Heart left ventricle (tissue), 13 donors: ENCODE data around the gene BAG3.

Experiments
- POLR2A ChIP-seq, 2 donors: fragments of 450-650 bp; IDR thresholded peaks; one replicate each; pipeline ENCODE4 v1.6.1; 2017; ENCODE audit warnings: antibody characterized with exemption in 2 of 2, mild to moderate bottlenecking in 2 of 2, moderate library complexity in 2 of 2
- TF ChIP-seq, protein P1 (sequence below), 12 donors: fragments of 200-600 bp; sonication (generic) in 4 of 12; IDR thresholded peaks; one replicate each; pipeline versions ENCODE4 v1.5.0 to v1.8.0; 2018 to 2022; ENCODE audit warnings: antibody characterized with exemption in 12 of 12, mild to moderate bottlenecking in 5 of 12
- donor health status: ischemic (EF 13 %, LVEDD 7.1; RV severe dilation, severe dysfunction).
- donor health status: DM: no; HTN: yes; CAD: no.
- donor health status: DM: no; HTN: no; CAD: no.
- donor health status: ischemic (EF 25% LVEDD 6.9; RV normal size, moderate dysfunction).
- donor health status: ischemic (EF 25% LVEDD 5.7; RV mildly dilated, moderate dysfunction).
- donor health status: ischemic (EF 35%, LVEDD 5.7; RV mildly dilated, moderate dysfunction).
- donor health status: nonischemic (EF 11% LVEDD 7.7; RV severe dilation, severe dysfunction).
- donor health status: DM: yes; HTN: yes; CAD: no.
- donor health status: PGD.
- donor health status: ischemic (EF 29% LVEDD 5.4; RV normal size, mild dysfunction).
- donor health status: nonischemic (EF 23%, LVEDD 6.1; RV moderate dilation, normal function).

DNA sequence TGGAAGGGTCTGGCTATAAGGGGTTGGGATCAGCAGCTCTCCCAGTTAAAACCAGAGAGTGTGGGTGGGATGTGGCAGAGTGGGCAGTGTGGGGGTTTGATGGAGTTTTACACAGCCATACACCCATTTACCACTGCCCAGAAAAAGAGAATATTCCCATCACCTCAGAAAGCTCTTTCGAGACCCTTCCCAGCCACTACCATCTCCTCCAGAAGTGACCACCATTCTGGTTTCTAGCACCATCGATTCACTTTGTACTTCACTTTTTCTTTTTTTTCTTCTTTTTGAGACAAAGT is 15.5 kb downstream of the BAG3 start:
- TF ChIP-seq, protein P1, sequence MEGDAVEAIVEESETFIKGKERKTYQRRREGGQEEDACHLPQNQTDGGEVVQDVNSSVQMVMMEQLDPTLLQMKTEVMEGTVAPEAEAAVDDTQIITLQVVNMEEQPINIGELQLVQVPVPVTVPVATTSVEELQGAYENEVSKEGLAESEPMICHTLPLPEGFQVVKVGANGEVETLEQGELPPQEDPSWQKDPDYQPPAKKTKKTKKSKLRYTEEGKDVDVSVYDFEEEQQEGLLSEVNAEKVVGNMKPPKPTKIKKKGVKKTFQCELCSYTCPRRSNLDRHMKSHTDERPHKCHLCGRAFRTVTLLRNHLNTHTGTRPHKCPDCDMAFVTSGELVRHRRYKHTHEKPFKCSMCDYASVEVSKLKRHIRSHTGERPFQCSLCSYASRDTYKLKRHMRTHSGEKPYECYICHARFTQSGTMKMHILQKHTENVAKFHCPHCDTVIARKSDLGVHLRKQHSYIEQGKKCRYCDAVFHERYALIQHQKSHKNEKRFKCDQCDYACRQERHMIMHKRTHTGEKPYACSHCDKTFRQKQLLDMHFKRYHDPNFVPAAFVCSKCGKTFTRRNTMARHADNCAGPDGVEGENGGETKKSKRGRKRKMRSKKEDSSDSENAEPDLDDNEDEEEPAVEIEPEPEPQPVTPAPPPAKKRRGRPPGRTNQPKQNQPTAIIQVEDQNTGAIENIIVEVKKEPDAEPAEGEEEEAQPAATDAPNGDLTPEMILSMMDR (IDR thresholded peaks at IDR 0.05) = no peak
- no peak for TF ChIP-seq POLR2A (IDR thresholded peaks at IDR 0.05)
